Measurements from ENCODE around the gene PDZRN4.
A peak's percentile ranks its signal among the peaks of the same experiment; 100 is the strongest.
"Not testable (repeated sequence)": the region's sequence is repeated elsewhere in the genome, so short reads cannot be mapped to it uniquely, and the experiment has no call there.

PDZRN4 gene

GRCh38 chr12:41287500-41288141 lies 99.5 kb downstream of the PDZRN4 start:
- no peak for DNase-seq

GRCh38 chr12:41288142-41288811 lies 100.2 kb downstream of the PDZRN4 start:
- peak in 1 of 2 experiments; percentile 48 for DNase-seq

- no peak for DNase-seq
Observed at GRCh38 chr12:41289501-41289900, 101.4 kb downstream of the PDZRN4 start.

- no peak for DNase-seq
Observed at GRCh38 chr12:41293011-41293410, 104.9 kb downstream of the PDZRN4 start.

GRCh38 chr12:41293461-41293860 lies 105.3 kb downstream of the PDZRN4 start:
- no peak for DNase-seq

- no peak for DNase-seq
Observed at GRCh38 chr12:41302979-41303403, 114.9 kb downstream of the PDZRN4 start.

GRCh38 chr12:41304526-41304925 lies 116.4 kb downstream of the PDZRN4 start:
- no peak for DNase-seq

GRCh38 chr12:41310367-41310766 lies 122.2 kb downstream of the PDZRN4 start:
- DNase-seq, result peak in 1 of 2 experiments; percentile 8

- DNase-seq, result no peak
Observed at GRCh38 chr12:41311883-41312282, 123.8 kb downstream of the PDZRN4 start.

- DNase-seq, result not testable (repeated sequence)
Observed at GRCh38 chr12:41312451-41312850, 124.3 kb downstream of the PDZRN4 start.

GRCh38 chr12:41325336-41325735 lies 137.2 kb downstream of the PDZRN4 start:
- DNase-seq, result no peak

- DNase-seq, result no peak
Observed at GRCh38 chr12:41327096-41327895, 139.2 kb downstream of the PDZRN4 start.

GRCh38 chr12:41333974-41334373 lies 145.9 kb downstream of the PDZRN4 start:
- no peak for DNase-seq

- no peak for DNase-seq
Observed at GRCh38 chr12:41334390-41334789, 146.3 kb downstream of the PDZRN4 start.

GRCh38 chr12:41336041-41336549 lies 148.0 kb downstream of the PDZRN4 start:
- no peak for DNase-seq

GRCh38 chr12:41339784-41340183 lies 151.7 kb downstream of the PDZRN4 start:
- DNase-seq, result no peak

GRCh38 chr12:41344776-41345470 lies 156.8 kb downstream of the PDZRN4 start:
- peak in 1 of 2 experiments; percentile 22 for DNase-seq

GRCh38 chr12:41348198-41348597 lies 160.1 kb downstream of the PDZRN4 start:
- DNase-seq, result no peak

GRCh38 chr12:41356181-41356580 lies 168.1 kb downstream of the PDZRN4 start:
- no peak for DNase-seq

- DNase-seq, result no peak
Observed at GRCh38 chr12:41361738-41362137, 173.6 kb downstream of the PDZRN4 start.

GRCh38 chr12:41362510-41362909 lies 174.4 kb downstream of the PDZRN4 start:
- DNase-seq, result no peak

- DNase-seq, result no peak
Observed at GRCh38 chr12:41362931-41363330, 174.8 kb downstream of the PDZRN4 start.

GRCh38 chr12:41364211-41364610 lies 176.1 kb downstream of the PDZRN4 start:
- DNase-seq, result no peak

Measured in NCI-H2081 (cell line).